HepG2 (cell line): ENCODE results near the gene ABI3BP. TPM values are rescaled to one million over a fixed set of nuclear protein-coding genes. Genes with fewer than 3 reads are reported as not detected.

Experiments used
- ATAC-seq: fragments of 200-7000 bp; cut with Tn5 transposase; 3 replicates; pipeline ENCODE4 v1.9.1; 2020; ENCODE audit warnings: mild to moderate bottlenecking, moderate library complexity
- BruUV-seq: library from RNA; stranded (reverse); fragments of 400-500 nt; replicated peaks from 2 replicates; lab custom pipeline; 2021; lab: Mats Ljungman, UMichigan
- CTCF ChIA-PET: fragments of 300-600 bp; formaldehyde crosslinking; extraction: SDS; loops from one replicate; lab custom pipeline; 2021; ENCODE audit warnings: low total read pairs, inconsistent platforms, low intra/inter-chr PET ratio; lab: Yijun Ruan, JAX
- POLR2A ChIA-PET: fragments of 350-600 bp; sonication (Branson Sonifier 250); formaldehyde crosslinking; loops from one replicate; lab custom pipeline; 2020; ENCODE audit warnings: antibody characterized with exemption, inconsistent platforms; lab: Yijun Ruan, JAX
- DNase-seq: peaks from one replicate; pipeline ENCODE4 v3.0.0-alpha.2; 2015; ENCODE audit warnings: low spot score
- FAIRE-seq: peaks from 3 replicates; lab custom pipeline; 2011; peaks lifted over from hg19 to GRCh38; lab: Jason Lieb, UNC
- H2AFZ ChIP-seq: one replicate; pipeline ENCODE4 v1.6.1; 2011; ENCODE audit warnings: low read length, inconsistent platforms
- H3K27ac ChIP-seq: fragments of 300-600 bp; 3 replicates; pipeline ENCODE4 v1.8.0; 2011; ENCODE audit warnings: mixed run types, mild to moderate bottlenecking, mixed read lengths, low read length, inconsistent platforms; ENCODE audit not compliant: insufficient read depth; ENCODE audit errors: extremely low read length
- H3K27me3 ChIP-seq, 2 experiments: fragments of 200-600 bp in 1 of 2; 2 replicates in 1 of 2; 3 replicates in 1 of 2; pipeline versions ENCODE4 v1.6.0 to v1.8.0; 2011; ENCODE audit warnings: low read length in 2 of 2, mild to moderate bottlenecking in 2 of 2, moderate library complexity in 2 of 2, inconsistent platforms in 1 of 2; ENCODE audit not compliant: insufficient read depth in 2 of 2, control insufficient read depth in 1 of 2
- H3K36me3 ChIP-seq, 2 experiments: fragments of 200-600 bp in 1 of 2; replicated peaks in 1 of 2; 2 replicates in 1 of 2; 3 replicates in 1 of 2; pipeline versions ENCODE4 v1.5.1 to v1.8.0; 2011; ENCODE audit warnings: low read length in 2 of 2, inconsistent platforms in 1 of 2; ENCODE audit not compliant: insufficient read depth in 2 of 2, control insufficient read depth in 1 of 2
- H3K4me1 ChIP-seq: 2 replicates; pipeline ENCODE4 v1.5.1; 2012; ENCODE audit warnings: low read length, inconsistent platforms; ENCODE audit not compliant: insufficient read depth
- H3K4me2 ChIP-seq: 2 replicates; pipeline ENCODE4 v1.6.0; 2011; ENCODE audit warnings: low read depth, low read length, inconsistent platforms
- H3K4me3 ChIP-seq, 3 experiments: fragments of 200-600 bp in 1 of 3; sonication (generic), shearing (Covaris generic) in 1 of 3; replicated peaks in 1 of 3; 2 replicates each; pipeline ENCODE4 v1.5.1; 2011 to 2016; ENCODE audit warnings: low read length in 3 of 3, inconsistent platforms in 2 of 3, low read depth in 2 of 3, mild to moderate bottlenecking in 2 of 3, control low read depth in 1 of 3, mixed read lengths in 1 of 3; ENCODE audit not compliant: insufficient read depth in 1 of 3
- H3K79me2 ChIP-seq: one replicate; pipeline ENCODE4 v1.6.1; 2011; ENCODE audit warnings: low read length, inconsistent platforms; ENCODE audit not compliant: insufficient read depth
- H3K9ac ChIP-seq: 2 replicates; pipeline ENCODE4 v1.6.0; 2011; ENCODE audit warnings: mild to moderate bottlenecking, low read depth, low read length, inconsistent platforms; ENCODE audit not compliant: insufficient read depth
- H3K9me3 ChIP-seq: 2 replicates; pipeline ENCODE4 v1.5.1; 2012; ENCODE audit warnings: mild to moderate bottlenecking, low read length
- H4K20me1 ChIP-seq: 2 replicates; pipeline ENCODE4 v1.6.0; 2011; ENCODE audit warnings: inconsistent platforms, mild to moderate bottlenecking, low read length, moderate library complexity; ENCODE audit not compliant: insufficient read depth
- CHD4 ChIP-seq: fragments of 200-600 bp; sonication (generic); IDR thresholded peaks from 2 replicates; pipeline ENCODE4 v1.7.0; 2017; ENCODE audit warnings: mild to moderate bottlenecking, low read length, borderline replicate concordance
- CSRNP1 ChIP-seq: sonication (generic); formaldehyde crosslinking; IDR thresholded peaks from 2 replicates; pipeline ENCODE4 v1.8.1; 2023; ENCODE audit warnings: mild to moderate bottlenecking, missing genetic modification reagents
- CTCF ChIP-seq: sonication (generic); formaldehyde crosslinking; IDR thresholded peaks from 2 replicates; pipeline ENCODE4 v1.5.0; 2020; ENCODE audit warnings: mild to moderate bottlenecking, missing genetic modification reagents, moderate library complexity
- EED ChIP-seq: sonication (generic); formaldehyde crosslinking; IDR thresholded peaks from 2 replicates; pipeline ENCODE4 v1.5.0; 2020; ENCODE audit warnings: mild to moderate bottlenecking, missing genetic modification reagents
- FOXP1 ChIP-seq, 2 experiments: fragments of 450-650 bp in 1 of 2; IDR thresholded peaks; 2 replicates each; pipeline ENCODE4 v1.6.1; 2017 to 2018; ENCODE audit warnings: antibody characterized with exemption in 1 of 2
- HNF4A ChIP-seq: sonication (generic); formaldehyde crosslinking; IDR thresholded peaks from 2 replicates; pipeline ENCODE4 v1.4.0; 2020; ENCODE audit warnings: missing genetic modification reagents
- MYPOP ChIP-seq: sonication (generic); formaldehyde crosslinking; IDR thresholded peaks from 2 replicates; pipeline ENCODE4 v1.8.1; 2023; ENCODE audit warnings: mild to moderate bottlenecking, moderate library complexity, missing genetic modification reagents
- NR2F1 ChIP-seq, 2 experiments: fragments of 450-650 bp in 1 of 2; formaldehyde crosslinking in 1 of 2; IDR thresholded peaks; 2 replicates each; pipeline versions ENCODE4 v1.5.0 to v1.6.1; 2016 to 2020; ENCODE audit warnings: mild to moderate bottlenecking in 1 of 2, missing compliant biosample characterization in 1 of 2, missing genetic modification reagents in 1 of 2, moderate library complexity in 1 of 2
- RXRA ChIP-seq: sonication (generic); formaldehyde crosslinking; IDR thresholded peaks from 2 replicates; pipeline ENCODE4 v1.5.1; 2020; ENCODE audit warnings: missing genetic modification reagents
- SAFB2 ChIP-seq: sonication (generic); formaldehyde crosslinking; IDR thresholded peaks from 2 replicates; pipeline ENCODE4 v1.5.1; 2020; ENCODE audit warnings: missing genetic modification reagents, low read depth, mild to moderate bottlenecking, borderline replicate concordance
- ZBTB21 ChIP-seq: sonication (generic); formaldehyde crosslinking; IDR thresholded peaks from 2 replicates; pipeline ENCODE4 v1.4.0; 2020; ENCODE audit warnings: missing genetic modification reagents
- ZMYM4 ChIP-seq: sonication (generic); formaldehyde crosslinking; IDR thresholded peaks from 2 replicates; pipeline ENCODE4 v1.8.1; 2023; ENCODE audit warnings: mild to moderate bottlenecking, missing genetic modification reagents
- ZNF644 ChIP-seq: IDR thresholded peaks from 2 replicates; pipeline ENCODE4 v1.6.1; 2016; ENCODE audit warnings: low read depth
- ZNF788 ChIP-seq: sonication (generic); formaldehyde crosslinking; IDR thresholded peaks from 2 replicates; pipeline ENCODE4 v1.5.0; 2020; ENCODE audit warnings: mild to moderate bottlenecking, missing genetic modification reagents, borderline replicate concordance
- ZNF790 ChIP-seq: sonication (generic); formaldehyde crosslinking; IDR thresholded peaks from 2 replicates; pipeline ENCODE4 v1.8.0; 2022; ENCODE audit warnings: missing genetic modification reagents, mild to moderate bottlenecking, borderline replicate concordance
- ZNF850 ChIP-seq: sonication (generic); formaldehyde crosslinking; conservative IDR thresholded peaks from 2 replicates; pipeline ENCODE4 v1.9.0; 2021; ENCODE audit warnings: mild to moderate bottlenecking, missing genetic modification reagents
- WGBS: methylation state at CpG from one replicate; pipeline ENCODE4 v1.1.6; 2017; ENCODE audit warnings: low lambda C conversion rate; 5-methylcytosine and 5-hydroxymethylcytosine counted together
- in situ Hi-C: cut with HindIII; loops from 2 replicates; pipeline ENCODE4 v1.10.0; 2017; ENCODE audit warnings: low pct_unique_long_range_greater_than_20kb; ENCODE audit not compliant: extremely low pct_ligation_motif_present
- intact Hi-C: fragments of 100-400 bp; cut with micrococcal nuclease; formaldehyde crosslinking; loops from one replicate; pipeline ENCODE4 v1.10.0; 2022; ENCODE audit not compliant: unreplicated experiment
- polyA plus RNA-seq, 8 experiments: library from polyadenylated mRNA; depleted of rRNA in 3 of 8; stranded (reverse) in 7 of 8; unstranded in 1 of 8; fragments of >200 nt; fragmentation: Illumina TruSeq in 4 of 8; extraction: Trizol in 4 of 8; gene quantifications; 2 replicates each; pipeline versions ENCODE4 v1.2.1 to v1.2.3, GENCODE V29; 2011 to 2016; ENCODE audit warnings: low read depth in 4 of 8, missing spikeins in 1 of 8, mixed read lengths in 1 of 8; ENCODE audit not compliant: insufficient read depth in 1 of 8
- total RNA-seq, 5 experiments: library from RNA; depleted of rRNA; stranded (reverse); fragments of >200 nt; fragmentation: Illumina TruSeq; extraction: Trizol; gene quantifications; 2 replicates each; pipeline ENCODE4 v1.2.3, GENCODE V29; 2016; ENCODE audit warnings: low read depth in 1 of 5

Gene ABI3BP
- total and polyA plus RNA-seq, 2 of the 13 experiments (the other 11 are each of a cell fraction or from before 2014, with no cell fraction given) = not detected

DNA sequence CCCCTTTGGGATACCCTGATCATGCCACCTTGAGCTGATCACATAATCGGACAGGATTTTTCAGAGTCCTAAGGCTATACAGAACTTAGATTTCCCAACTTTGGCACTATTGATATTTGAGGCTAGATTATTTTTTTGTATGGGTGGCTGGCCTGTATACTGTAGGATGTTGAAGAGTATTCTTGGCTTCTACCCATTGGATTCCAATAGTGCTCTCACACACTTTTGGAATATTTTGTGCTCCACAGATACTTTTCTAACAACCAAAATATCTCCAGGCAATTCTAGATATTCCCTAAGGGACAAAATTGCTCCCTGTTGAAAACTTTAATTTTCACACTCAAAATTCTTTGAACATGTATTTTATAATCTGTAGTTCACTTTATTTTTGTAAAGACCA lies 125.1 kb downstream of the ABI3BP start:
- H3K9me3 ChIP-seq = no peaks in the 10 kb centered on the region
- H3K4me2 ChIP-seq = no peak overlapping the region
- H3K4me3 ChIP-seq = no peak overlapping the region
- WGBS = 6% methylated on average over 1 of the region's 1 CpG
- H3K9ac ChIP-seq = no peak overlapping the region
- no peaks in the 10 kb centered on the region for H3K79me2 ChIP-seq
- POLR2A ChIA-PET = no interaction called here
- H3K27me3 ChIP-seq = no peaks in the 10 kb centered on the region
- H4K20me1 ChIP-seq = no peaks in the 10 kb centered on the region
- no peak for ATAC-seq
- in situ Hi-C loops = no loop called here
- FAIRE-seq = no peak
- CTCF ChIA-PET = no interaction called here
- H3K4me1 ChIP-seq = no peaks in the 10 kb centered on the region
- H3K27ac ChIP-seq = no peak overlapping the region
- intact Hi-C loops = no loop called here
- no peak for TF ChIP-seq ZNF790 (CRISPR knock-in tag)
- TF ChIP-seq ZNF850 (CRISPR knock-in tag) = no peak
- TF ChIP-seq FOXP1 (IDR thresholded peaks at IDR 0.05) = no peak
- no peak for TF ChIP-seq FOXP1 (CRISPR knock-in tag; IDR thresholded peaks at IDR 0.05)
- TF ChIP-seq ZMYM4 (CRISPR knock-in tag) = no peak
- no peak for TF ChIP-seq CHD4
- TF ChIP-seq, all 625 proteins: peak for 0
- no peak overlapping the region for H2AFZ ChIP-seq
- no peak for DNase-seq
- H3K36me3 ChIP-seq = no peaks in the 10 kb centered on the region
- BruUV-seq = no TSS peak

- WGBS = 0% methylated on average over 1 of the region's 1 CpG
- no peaks in the 10 kb centered on the region for H3K4me1 ChIP-seq
- ATAC-seq (no peak), DNase-seq (no peak), FAIRE-seq (no peak)
- POLR2A ChIA-PET = no interaction called here
- CTCF ChIA-PET = no interaction called here
- H3K27ac ChIP-seq = no peak overlapping the region
- H3K9me3 ChIP-seq = no peaks in the 10 kb centered on the region
- in situ Hi-C loops (no loop called here), intact Hi-C loops (no loop called here)
- H3K79me2 ChIP-seq = no peaks in the 10 kb centered on the region
- no peaks in the 10 kb centered on the region for H4K20me1 ChIP-seq
- H3K36me3 ChIP-seq = no peaks in the 10 kb centered on the region
- no peak overlapping the region for H2AFZ ChIP-seq
- no TSS peak for BruUV-seq
- H3K4me3 ChIP-seq = no peak overlapping the region
- H3K9ac ChIP-seq = no peak overlapping the region
- H3K4me2 ChIP-seq = no peak overlapping the region
- 0 out of 5 replicates have a peak, but pooled peaks cover 0 to 4% of the 10 kb centered on the region in 2 experiments for H3K27me3 ChIP-seq
- TF ChIP-seq ZNF788 (CRISPR knock-in tag) (no peak), NR2F1 (CRISPR knock-in tag; IDR thresholded peaks at IDR 0.05) (no peak), HNF4A (no peak), EED (CRISPR knock-in tag) (no peak), ZNF644 (CRISPR knock-in tag) (no peak), ZBTB21 (no peak), SAFB2 (CRISPR knock-in tag) (no peak), CSRNP1 (CRISPR knock-in tag) (no peak), CTCF (CRISPR knock-in tag) (no peak), MYPOP (CRISPR knock-in tag) (no peak), RXRA (no peak)
Observed at GRCh38 chr3:100865442-100865841, 127.8 kb downstream of the ABI3BP start.
